Thyroid gland (tissue), 4 donors: ENCODE data around the gene PCBP3.

Source experiments
- CTCF ChIP-seq, 6 experiments: fragments of 200-600 bp in 3 of 6; fragments of 450-650 bp in 3 of 6; sonication (generic) in 3 of 6; IDR thresholded peaks; one replicate each; pipeline ENCODE4 v1.5.1; 2016 to 2019; ENCODE audit warnings: antibody characterized with exemption in 6 of 6, mild to moderate bottlenecking in 2 of 6, inconsistent platforms in 1 of 6, moderate library complexity in 1 of 6
- POLR2A ChIP-seq, 2 donors: fragments of 450-650 bp; IDR thresholded peaks; one replicate each; pipeline ENCODE4 v1.6.1; 2017; ENCODE audit warnings: antibody characterized with exemption in 2 of 2, mild to moderate bottlenecking in 2 of 2, moderate library complexity in 1 of 2

- TF ChIP-seq CTCF (IDR thresholded peaks at IDR 0.05) (no peak), POLR2A (IDR thresholded peaks at IDR 0.05) (no peak)
Observed at GRCh38 chr21:45599146-45599581, 44.4 kb upstream of the PCBP3 start.
